ENCODE data around the gene CDK19.
"Not testable (repeated sequence)": the region's sequence is repeated elsewhere in the genome, so short reads cannot be mapped to it uniquely, and the experiment has no call there.

Gene CDK19

GRCh38 chr6:110755411-110755834, 59.8 kb downstream of the CDK19 start:
- DNase-seq: no peak

GRCh38 chr6:110753936-110754668, 61.2 kb downstream of the CDK19 start:
- DNase-seq: not testable (repeated sequence)

- DNase-seq: no peak
These were observed 66.8 kb downstream of the CDK19 start for GRCh38 chr6:110748453-110748852.

GRCh38 chr6:110746680-110747079, 68.6 kb downstream of the CDK19 start:
- no peak for DNase-seq

- DNase-seq: no peak
These were observed 70.3 kb downstream of the CDK19 start for GRCh38 chr6:110744991-110745390.

- not testable (repeated sequence) for DNase-seq
These were observed 72.7 kb downstream of the CDK19 start for GRCh38 chr6:110742552-110742951.

- DNase-seq: no peak
These were observed 73.8 kb downstream of the CDK19 start for GRCh38 chr6:110741517-110741916.

- DNase-seq: no peak
These were observed 76.3 kb downstream of the CDK19 start for GRCh38 chr6:110738899-110739365.

- DNase-seq: no peak
These were observed 79.6 kb downstream of the CDK19 start for GRCh38 chr6:110735666-110736065.

GRCh38 chr6:110731898-110732297, 83.4 kb downstream of the CDK19 start:
- DNase-seq: no peak

- DNase-seq: no peak
These were observed 84.1 kb downstream of the CDK19 start for GRCh38 chr6:110731196-110731595.

- no peak for DNase-seq
These were observed 86.8 kb downstream of the CDK19 start for GRCh38 chr6:110728501-110728900.

GRCh38 chr6:110723017-110723416, 92.3 kb downstream of the CDK19 start:
- no peak for DNase-seq

- DNase-seq: no peak
These were observed 95.2 kb downstream of the CDK19 start for GRCh38 chr6:110720066-110720465.

GRCh38 chr6:110719601-110720000, 95.7 kb downstream of the CDK19 start:
- DNase-seq: not testable (repeated sequence)

- DNase-seq: no peak
These were observed 101.1 kb downstream of the CDK19 start for GRCh38 chr6:110714143-110714542.

- DNase-seq: no peak
These were observed 103.0 kb downstream of the CDK19 start for GRCh38 chr6:110712238-110712637.

- DNase-seq: no peak
These were observed 105.2 kb downstream of the CDK19 start for GRCh38 chr6:110710115-110710514.

GRCh38 chr6:110708295-110708950, 106.8 kb downstream of the CDK19 start:
- DNase-seq: no peak

- DNase-seq: no peak
These were observed 109.7 kb downstream of the CDK19 start for GRCh38 chr6:110705543-110705942.

GRCh38 chr6:110703906-110704594, 111.2 kb downstream of the CDK19 start:
- DNase-seq: no peak

- DNase-seq: no peak
These were observed 112.0 kb downstream of the CDK19 start for GRCh38 chr6:110703010-110703905.

GRCh38 chr6:110699780-110700179, 115.5 kb downstream of the CDK19 start:
- DNase-seq: no peak

Measured in NCI-H1417 treated with DMSO at 0.1 percent for 48 hours (cell line).